Suprapubic skin (tissue), 4 donors: ENCODE measurements around the gene UBR3. TPM values are rescaled to one million over a fixed set of nuclear protein-coding genes. Genes with fewer than 3 reads are reported as not detected.
"Not testable (repeated sequence)": the region's sequence is repeated elsewhere in the genome, so short reads cannot be mapped to it uniquely, and the experiment has no call there.

ENCODE experiments used
- DNase-seq, 2 donors: peaks; one replicate each; pipeline ENCODE4 v3.0.0-alpha.2; 2019; ENCODE audit warnings: low spot score in 2 of 2
- H3K27ac ChIP-seq: fragments of 200-600 bp; sonication (generic); one replicate; pipeline ENCODE4 v1.5.1; 2019
- H3K27me3 ChIP-seq: fragments of 200-600 bp; sonication (generic); one replicate; pipeline ENCODE4 v1.5.1; 2019
- H3K36me3 ChIP-seq: fragments of 200-600 bp; sonication (generic); one replicate; pipeline ENCODE4 v1.5.1; 2019
- H3K4me1 ChIP-seq: fragments of 200-600 bp; sonication (generic); one replicate; pipeline ENCODE4 v1.5.1; 2019
- H3K4me3 ChIP-seq: fragments of 200-600 bp; sonication (generic); one replicate; pipeline ENCODE4 v1.5.1; 2019; ENCODE audit warnings: mild to moderate bottlenecking
- H3K9me3 ChIP-seq: fragments of 200-600 bp; sonication (generic); one replicate; pipeline ENCODE4 v1.5.1; 2019
- CTCF ChIP-seq, 2 donors: fragments of 200-600 bp in 1 of 2; fragments of 450-650 bp in 1 of 2; sonication (generic) in 1 of 2; IDR thresholded peaks; one replicate each; pipeline ENCODE4 v1.5.1; 2016 to 2019; ENCODE audit warnings: antibody characterized with exemption in 2 of 2, mild to moderate bottlenecking in 1 of 2, moderate library complexity in 1 of 2
- EP300 ChIP-seq: sonication (generic); formaldehyde crosslinking; IDR thresholded peaks from one replicate; pipeline ENCODE4 v1.6.1; 2017; ENCODE audit warnings: antibody characterized with exemption
- POLR2A ChIP-seq, 2 donors: fragments of 450-650 bp; IDR thresholded peaks; one replicate each; pipeline ENCODE4 v1.6.1; 2017; ENCODE audit warnings: antibody characterized with exemption in 2 of 2, mild to moderate bottlenecking in 2 of 2, moderate library complexity in 2 of 2
- POLR2AphosphoS5 ChIP-seq, 3 donors: sonication (generic); formaldehyde crosslinking; IDR thresholded peaks; one replicate each; pipeline ENCODE4 v1.6.1; 2017; ENCODE audit warnings: antibody characterized with exemption in 3 of 3
- WGBS: methylation state at CpG from one replicate; pipeline ENCODE4 v1.1.5; 2018; 5-methylcytosine and 5-hydroxymethylcytosine counted together
- total RNA-seq, 4 donors: library from RNA; depleted of rRNA; stranded (reverse); fragments of >200 nt; gene quantifications; one replicate each; pipeline ENCODE4 v1.1.0, GENCODE V29; 2016

Gene UBR3
- total RNA-seq, 4 donors from 2014 or later = 41.9 to 140 (median 60.4) TPM

GRCh38 chr2:169839954-169840746 lies 12.9 kb downstream of the UBR3 start:
- peaks cover 6% of the 10 kb centered on the region for H3K4me1 ChIP-seq
- H3K27ac ChIP-seq = no peak overlapping the region
- TF ChIP-seq CTCF (IDR thresholded peaks at IDR 0.05) (no peak), POLR2A (IDR thresholded peaks at IDR 0.05) (no peak), EP300 (no peak), POLR2AphosphoS5 (IDR thresholded peaks at IDR 0.05) (no peak)
- no peaks in the 10 kb centered on the region for H3K9me3 ChIP-seq
- no peak overlapping the region for H3K4me3 ChIP-seq
- no peaks in the 10 kb centered on the region for H3K36me3 ChIP-seq
- WGBS = 90% methylated on average over 10 of the region's 10 CpGs
- DNase-seq = no peak
- H3K27me3 ChIP-seq = no peaks in the 10 kb centered on the region

GRCh38 chr2:169840747-169841142 lies 13.5 kb downstream of the UBR3 start:
- no peak for TF ChIP-seq CTCF (IDR thresholded peaks at IDR 0.05)
- TF ChIP-seq EP300 = no peak
- TF ChIP-seq POLR2A (IDR thresholded peaks at IDR 0.05) = no peak
- no peak for TF ChIP-seq POLR2AphosphoS5 (IDR thresholded peaks at IDR 0.05)
- Histone ChIP-seq H3K9me3 (no peaks in the 10 kb centered on the region), H3K4me3 (no peak overlapping the region), H3K36me3 (no peaks in the 10 kb centered on the region), H3K27me3 (no peaks in the 10 kb centered on the region), H3K27ac (no peak overlapping the region), H3K4me1 (peaks cover 6% of the 10 kb centered on the region)
- WGBS = 84% methylated on average over 2 of the region's 2 CpGs
- DNase-seq = no peak

GRCh38 chr2:169841625-169842024 lies 14.4 kb downstream of the UBR3 start:
- H3K9me3 ChIP-seq, H3K27me3 ChIP-seq, DNase-seq, H3K4me3 ChIP-seq, H3K27ac ChIP-seq, H3K4me1 ChIP-seq, H3K36me3 ChIP-seq: not testable (repeated sequence)
- WGBS = 100% methylated on average over 1 of the region's 24 CpGs

- TF ChIP-seq CTCF (IDR thresholded peaks at IDR 0.05) (no peak), EP300 (no peak), POLR2AphosphoS5 (IDR thresholded peaks at IDR 0.05) (no peak), POLR2A (IDR thresholded peaks at IDR 0.05) (no peak)
- Histone ChIP-seq H3K9me3 (no peaks in the 10 kb centered on the region), H3K4me3 (no peak overlapping the region), H3K27ac (no peak overlapping the region), H3K27me3 (no peaks in the 10 kb centered on the region), H3K36me3 (no peaks in the 10 kb centered on the region), H3K4me1 (peaks cover 8% of the 10 kb centered on the region)
- no peak for DNase-seq
- WGBS = 87% methylated on average over 2 of the region's 2 CpGs
Measured at GRCh38 chr2:169845016-169845415, 17.8 kb downstream of the UBR3 start.

GRCh38 chr2:169848959-169849693 lies 21.9 kb downstream of the UBR3 start:
- H3K4me1 ChIP-seq, H3K27ac ChIP-seq, H3K36me3 ChIP-seq, H3K27me3 ChIP-seq, DNase-seq, H3K4me3 ChIP-seq, H3K9me3 ChIP-seq: not testable (repeated sequence)
- WGBS = 83% methylated on average over 8 of the region's 8 CpGs

- no peak for DNase-seq
- peaks cover 4% of the 10 kb centered on the region for H3K4me1 ChIP-seq
- H3K27me3 ChIP-seq = no peaks in the 10 kb centered on the region
- TF ChIP-seq POLR2AphosphoS5 (IDR thresholded peaks at IDR 0.05) = no peak
- no peak for TF ChIP-seq EP300
- no peak for TF ChIP-seq CTCF (IDR thresholded peaks at IDR 0.05)
- no peak for TF ChIP-seq POLR2A (IDR thresholded peaks at IDR 0.05)
- no peaks in the 10 kb centered on the region for H3K9me3 ChIP-seq
- H3K36me3 ChIP-seq = no peaks in the 10 kb centered on the region
- 95% methylated on average over 1 of the region's 1 CpG for WGBS
- H3K4me3 ChIP-seq = no peak overlapping the region
- no peak overlapping the region for H3K27ac ChIP-seq
Measured at GRCh38 chr2:169849710-169850109, 22.5 kb downstream of the UBR3 start.
